GM23248 (cell line): ENCODE results near the gene UQCRH.

ENCODE experiments used
- EZH2 ChIP-seq: fragments of 200-600 bp; sonication (generic); IDR thresholded peaks from 2 replicates; pipeline ENCODE4 v1.6.1; 2018; ENCODE audit warnings: antibody characterized with exemption, mild to moderate bottlenecking; ENCODE audit not compliant: insufficient read depth, poor library complexity, severe bottlenecking
- EZH2phosphoT487 ChIP-seq: fragments of 200-600 bp; sonication (generic); IDR thresholded peaks from 2 replicates; pipeline ENCODE4 v1.6.1; 2018; ENCODE audit warnings: antibody characterized with exemption, moderate library complexity, mild to moderate bottlenecking, low read depth; ENCODE audit not compliant: insufficient read depth

GRCh38 chr1:46254668-46255067 is 48.8 kb upstream of the UQCRH start:
- TF ChIP-seq EZH2 (no peak), EZH2phosphoT487 (no peak)
